AG04450 (cell line): Measurements from ENCODE around the gene PTCD1. TPM values are rescaled to one million over a fixed set of nuclear protein-coding genes. Genes with fewer than 3 reads are reported as not detected.

Experiments
- CTCF ChIA-PET: fragments of 300-600, 350-600 bp; formaldehyde crosslinking; extraction: SDS; loops from one replicate; lab custom pipeline; 2022; ENCODE audit warnings: antibody characterized with exemption, inconsistent platforms; lab: Charles Lee
- POLR2A ChIA-PET: fragments of 350-600 bp; formaldehyde crosslinking; extraction: SDS; loops from one replicate; lab custom pipeline; 2021; ENCODE audit warnings: antibody characterized with exemption, inconsistent platforms; lab: Yijun Ruan, JAX
- DNase-seq: peaks from one replicate; pipeline ENCODE4 v3.0.0-alpha.2; 2011; ENCODE audit warnings: low read depth, low spot score
- H3K27ac ChIP-seq: one replicate; pipeline ENCODE4 v1.5.1; 2012; ENCODE audit warnings: low read depth, low read length, control low read depth
- H3K27me3 ChIP-seq: one replicate; pipeline ENCODE4 v1.6.0; 2012; ENCODE audit warnings: low read length; ENCODE audit not compliant: control insufficient read depth, insufficient read depth
- H3K4me3 ChIP-seq: 2 replicates; pipeline ENCODE4 v1.5.1; 2011; ENCODE audit warnings: mild to moderate bottlenecking, low read depth, low read length, control low read depth
- H3K9me3 ChIP-seq: 2 replicates; pipeline ENCODE4 v1.5.1; 2012; ENCODE audit warnings: low read length; ENCODE audit not compliant: control insufficient read depth, insufficient read depth
- polyA plus RNA-seq: library from polyadenylated mRNA; depleted of rRNA; stranded (reverse); fragments of >200 nt; gene quantifications from 2 replicates; pipeline ENCODE4 v1.2.3, GENCODE V29; 2011
- TF ChIP-seq, protein P1 (sequence below): IDR thresholded peaks from 2 replicates; pipeline ENCODE4 v1.5.1; 2011; ENCODE audit warnings: low read depth, low read length, control low read depth, inconsistent platforms

The PTCD1 gene
- polyA plus RNA-seq, 1 experiment: 2.7 TPM

GRCh38 chr7:99452541-99452940 is 13.9 kb upstream of the PTCD1 start:
- Histone ChIP-seq H3K4me3 (no peak overlapping the region), H3K27ac (no peak overlapping the region), H3K9me3 (no peaks in the 10 kb centered on the region), H3K27me3 (no peaks in the 10 kb centered on the region)
- POLR2A ChIA-PET: no interaction called here
- TF ChIP-seq, protein P1, sequence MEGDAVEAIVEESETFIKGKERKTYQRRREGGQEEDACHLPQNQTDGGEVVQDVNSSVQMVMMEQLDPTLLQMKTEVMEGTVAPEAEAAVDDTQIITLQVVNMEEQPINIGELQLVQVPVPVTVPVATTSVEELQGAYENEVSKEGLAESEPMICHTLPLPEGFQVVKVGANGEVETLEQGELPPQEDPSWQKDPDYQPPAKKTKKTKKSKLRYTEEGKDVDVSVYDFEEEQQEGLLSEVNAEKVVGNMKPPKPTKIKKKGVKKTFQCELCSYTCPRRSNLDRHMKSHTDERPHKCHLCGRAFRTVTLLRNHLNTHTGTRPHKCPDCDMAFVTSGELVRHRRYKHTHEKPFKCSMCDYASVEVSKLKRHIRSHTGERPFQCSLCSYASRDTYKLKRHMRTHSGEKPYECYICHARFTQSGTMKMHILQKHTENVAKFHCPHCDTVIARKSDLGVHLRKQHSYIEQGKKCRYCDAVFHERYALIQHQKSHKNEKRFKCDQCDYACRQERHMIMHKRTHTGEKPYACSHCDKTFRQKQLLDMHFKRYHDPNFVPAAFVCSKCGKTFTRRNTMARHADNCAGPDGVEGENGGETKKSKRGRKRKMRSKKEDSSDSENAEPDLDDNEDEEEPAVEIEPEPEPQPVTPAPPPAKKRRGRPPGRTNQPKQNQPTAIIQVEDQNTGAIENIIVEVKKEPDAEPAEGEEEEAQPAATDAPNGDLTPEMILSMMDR: no peak
- DNase-seq: no peak
- CTCF ChIA-PET: no interaction called here

DNA sequence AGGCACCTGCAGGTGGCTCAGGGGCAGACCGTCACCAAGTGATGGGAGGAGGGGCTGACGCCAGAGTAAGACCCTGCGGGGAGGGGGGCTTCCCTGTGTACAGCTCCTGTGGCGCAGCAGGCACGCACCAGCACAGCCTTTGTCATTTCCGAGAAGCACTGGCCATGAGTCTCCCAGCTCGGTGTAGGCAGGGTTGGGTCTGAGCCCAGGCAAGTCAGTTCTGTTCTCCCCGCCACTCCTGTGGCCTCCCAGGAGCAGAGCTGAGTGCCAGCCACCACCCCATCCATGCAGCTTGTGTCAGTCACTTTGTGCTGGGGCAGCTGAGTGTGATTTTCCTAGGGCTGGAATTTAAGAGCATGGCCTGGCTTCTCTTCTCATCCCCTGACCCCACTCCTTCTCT is 13.3 kb upstream of the PTCD1 start:
- no peak for DNase-seq
- no peak overlapping the region for H3K27ac ChIP-seq
- TF ChIP-seq, protein P1: no peak
- H3K9me3 ChIP-seq: no peaks in the 10 kb centered on the region
- POLR2A ChIA-PET: no interaction called here
- no peak overlapping the region for H3K4me3 ChIP-seq
- no peaks in the 10 kb centered on the region for H3K27me3 ChIP-seq
- CTCF ChIA-PET: no interaction called here

DNA sequence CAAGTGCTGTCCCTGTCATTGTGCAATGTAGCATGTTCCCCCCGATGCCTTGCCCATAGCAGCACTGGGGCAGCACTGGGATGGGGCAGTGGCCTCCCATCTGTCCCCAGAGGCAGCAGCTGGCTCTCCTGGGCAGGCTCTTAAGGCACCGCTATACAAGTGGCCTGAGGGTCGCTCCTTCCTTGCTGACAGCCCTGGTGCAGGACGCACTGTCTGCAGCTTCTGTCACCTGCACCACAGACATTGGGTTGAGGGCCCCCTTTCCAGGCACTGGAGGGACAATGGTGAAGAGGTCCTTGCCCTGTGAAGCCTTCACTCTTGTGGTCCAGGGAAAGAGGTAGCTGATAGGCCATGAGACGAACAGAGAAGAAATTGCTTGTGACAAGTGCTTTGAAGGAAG is 10.7 kb upstream of the PTCD1 start:
- Histone ChIP-seq H3K27ac (no peak overlapping the region), H3K4me3 (no peak overlapping the region), H3K27me3 (no peaks in the 10 kb centered on the region), H3K9me3 (no peaks in the 10 kb centered on the region)
- POLR2A ChIA-PET: no interaction called here
- DNase-seq: no peak
- TF ChIP-seq, protein P1: no peak
- CTCF ChIA-PET: no interaction called here

GRCh38 chr7:99448855-99449254 is 10.3 kb upstream of the PTCD1 start:
- no peak for DNase-seq
- Histone ChIP-seq H3K4me3 (no peak overlapping the region), H3K27me3 (no peaks in the 10 kb centered on the region), H3K9me3 (no peaks in the 10 kb centered on the region), H3K27ac (no peak overlapping the region)
- ChIA-PET POLR2A (no interaction called here), CTCF (no interaction called here)
- TF ChIP-seq, protein P1: no peak

GRCh38 chr7:99447943-99448342 is 9.3 kb upstream of the PTCD1 start:
- TF ChIP-seq, protein P1: no peak
- Histone ChIP-seq H3K4me3 (no peak overlapping the region), H3K27me3 (no peaks in the 10 kb centered on the region), H3K9me3 (no peaks in the 10 kb centered on the region), H3K27ac (no peak overlapping the region)
- CTCF ChIA-PET: no interaction called here
- DNase-seq: no peak
- POLR2A ChIA-PET: no interaction called here
